HG03520 (cell line): ENCODE data around the gene TSACC.

Experiments used
- ATAC-seq: cut with Tn5 transposase; IDR thresholded peaks from one replicate; pipeline ENCODE4 v1.9.1; 2021; ENCODE audit warnings: mild to moderate bottlenecking, moderate library complexity; ENCODE audit not compliant: unreplicated experiment

TSACC gene

GRCh38 chr1:156372876-156373275 lies 34.5 kb downstream of the TSACC start:
- ATAC-seq: no peak

DNA sequence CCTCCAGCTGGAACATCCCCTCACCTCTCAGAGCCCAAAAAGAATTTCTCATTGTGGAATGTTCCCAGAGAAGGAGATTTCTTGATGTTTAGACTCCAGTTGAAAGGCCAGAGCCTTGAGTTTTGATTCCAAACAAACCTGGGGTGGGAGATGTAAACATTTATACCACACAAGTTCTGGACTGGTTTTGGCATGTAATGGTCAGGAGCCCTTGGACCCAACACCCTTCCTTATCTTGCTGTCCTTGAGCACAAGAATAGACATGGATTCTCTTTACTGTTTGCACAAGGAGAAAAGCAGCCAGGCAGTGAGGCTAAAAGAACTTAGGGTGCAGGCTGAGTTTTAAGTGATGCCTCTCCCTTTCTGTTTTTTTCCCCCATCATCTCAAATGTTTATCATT lies 35.2 kb downstream of the TSACC start:
- ATAC-seq: no peak

DNA sequence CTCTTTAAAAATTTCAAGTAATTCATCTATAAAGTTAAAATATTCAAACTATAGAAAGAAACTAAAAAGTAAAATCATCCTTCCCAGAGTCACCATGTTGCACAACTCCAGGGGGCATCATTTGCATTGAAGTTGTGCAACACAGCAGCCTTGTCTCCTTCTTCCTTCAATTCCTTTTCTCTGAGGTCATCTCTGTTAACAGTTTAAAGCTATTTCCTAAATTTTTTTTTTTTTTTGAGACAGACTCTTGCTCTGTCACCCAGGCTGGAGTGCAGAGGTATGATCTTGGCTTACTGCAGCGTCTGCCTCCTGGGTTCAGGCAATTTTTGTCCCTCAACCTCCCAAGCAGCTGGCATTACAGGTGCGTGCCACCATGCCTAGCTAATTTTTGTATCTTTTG lies 37.8 kb downstream of the TSACC start:
- ATAC-seq: no peak

- ATAC-seq: no peak
These were observed 38.9 kb downstream of the TSACC start for GRCh38 chr1:156376958-156377919.

- no peak for ATAC-seq
These were observed 40.2 kb downstream of the TSACC start for GRCh38 chr1:156378557-156378956.

GRCh38 chr1:156379420-156380165 lies 41.3 kb downstream of the TSACC start:
- no peak for ATAC-seq

DNA sequence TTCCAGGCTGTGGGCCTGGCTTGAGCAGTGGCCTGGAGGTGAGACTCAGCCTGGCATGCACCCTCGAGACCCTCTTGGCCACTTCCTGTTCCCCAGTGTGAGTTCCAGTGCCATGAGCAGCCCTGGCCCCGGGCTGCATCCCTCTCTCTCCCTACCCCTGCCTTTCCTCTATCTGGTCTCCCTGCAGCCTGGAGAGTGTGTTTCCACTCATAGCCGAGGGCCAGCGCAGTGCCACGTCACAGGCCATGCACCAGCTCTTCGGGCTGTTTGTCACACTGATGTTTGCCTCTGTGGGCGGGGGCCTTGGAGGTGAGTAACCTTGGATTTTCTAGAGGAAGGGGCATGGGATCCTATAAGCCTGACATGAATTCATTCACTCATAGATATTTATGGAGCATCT lies 44.2 kb downstream of the TSACC start:
- ATAC-seq: no peak

GRCh38 chr1:156383023-156383422 lies 44.7 kb downstream of the TSACC start:
- no peak for ATAC-seq

- no peak for ATAC-seq
These were observed 45.7 kb downstream of the TSACC start for GRCh38 chr1:156384007-156384406.

- no peak for ATAC-seq
These were observed 46.3 kb downstream of the TSACC start for GRCh38 chr1:156384658-156385057.

DNA sequence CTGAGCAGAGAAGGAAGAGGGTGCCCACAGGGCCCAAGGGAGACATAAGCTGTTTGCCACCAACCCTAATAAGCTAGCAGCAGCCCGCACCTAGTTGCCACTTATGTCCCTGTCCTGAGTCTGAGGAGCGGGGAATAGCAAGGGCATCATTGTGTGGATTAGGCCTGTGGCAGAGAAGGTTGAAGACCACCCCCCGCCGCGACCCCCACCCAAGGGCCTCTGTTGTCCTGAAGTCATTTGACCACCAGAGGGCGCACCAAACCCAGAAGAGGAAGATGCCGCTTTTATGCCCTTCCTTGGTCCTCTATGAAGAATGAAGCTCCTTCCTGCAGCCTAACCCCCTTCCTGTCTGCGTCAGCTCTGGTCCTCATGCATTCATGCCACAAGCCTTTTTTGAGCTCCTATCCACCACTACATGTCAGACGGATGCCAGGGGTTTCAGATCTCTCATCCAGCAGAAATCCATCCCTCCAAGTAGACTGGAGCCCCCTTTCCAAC lies 47.3 kb downstream of the TSACC start:
- no peak for ATAC-seq

GRCh38 chr1:156386134-156386901 lies 48.0 kb downstream of the TSACC start:
- no peak for ATAC-seq

GRCh38 chr1:156386949-156387869 lies 48.9 kb downstream of the TSACC start:
- no peak for ATAC-seq

- no peak for ATAC-seq
These were observed 49.5 kb downstream of the TSACC start for GRCh38 chr1:156387870-156388173.

DNA sequence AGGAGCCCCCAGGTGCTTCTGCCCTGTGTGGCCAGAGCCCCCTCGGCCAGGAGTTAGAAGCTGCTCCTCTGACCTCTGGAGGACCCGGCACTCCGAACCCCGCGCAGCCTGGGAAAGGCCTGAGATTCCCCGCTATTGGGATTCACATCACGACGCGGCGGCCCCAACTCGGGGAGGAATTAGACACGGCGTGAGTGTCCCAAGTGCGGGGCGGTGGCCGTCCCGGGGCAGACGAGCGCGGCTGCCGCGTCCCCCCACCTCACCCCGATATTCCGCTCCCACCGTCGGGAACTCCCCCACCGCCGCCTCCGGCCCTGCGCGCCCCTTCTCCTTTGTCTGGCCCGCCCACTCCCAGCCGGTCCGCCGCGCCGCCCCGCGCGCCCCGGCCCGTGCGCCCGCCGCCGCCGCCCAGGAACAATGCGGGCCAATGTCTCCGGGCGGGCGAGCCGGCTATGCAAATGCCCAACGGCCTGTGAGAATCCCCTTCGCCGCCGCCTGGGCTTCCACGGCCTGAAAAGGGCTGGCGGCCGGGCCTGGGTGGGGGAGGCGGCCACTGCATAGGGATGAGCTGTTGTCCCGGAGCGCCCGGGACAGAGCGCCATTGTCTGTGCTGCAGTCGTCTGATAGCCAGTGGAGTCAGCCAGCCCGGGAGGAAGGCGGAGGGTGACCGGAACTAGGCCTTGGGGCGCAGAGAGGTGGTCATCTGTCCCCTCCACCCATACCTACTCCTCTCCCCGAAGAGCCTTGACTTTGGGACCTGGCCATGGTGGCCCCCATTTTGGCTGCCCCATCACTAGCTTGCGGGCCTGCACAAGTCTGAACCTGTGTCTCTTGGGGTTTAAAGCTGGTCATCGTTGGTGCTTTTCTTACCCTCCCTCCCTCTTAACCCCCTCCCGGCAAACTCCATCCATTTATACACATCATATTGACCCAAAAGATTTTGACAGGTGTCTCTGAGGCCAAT lies 50.1 kb downstream of the TSACC start:
- no peak for ATAC-seq

DNA sequence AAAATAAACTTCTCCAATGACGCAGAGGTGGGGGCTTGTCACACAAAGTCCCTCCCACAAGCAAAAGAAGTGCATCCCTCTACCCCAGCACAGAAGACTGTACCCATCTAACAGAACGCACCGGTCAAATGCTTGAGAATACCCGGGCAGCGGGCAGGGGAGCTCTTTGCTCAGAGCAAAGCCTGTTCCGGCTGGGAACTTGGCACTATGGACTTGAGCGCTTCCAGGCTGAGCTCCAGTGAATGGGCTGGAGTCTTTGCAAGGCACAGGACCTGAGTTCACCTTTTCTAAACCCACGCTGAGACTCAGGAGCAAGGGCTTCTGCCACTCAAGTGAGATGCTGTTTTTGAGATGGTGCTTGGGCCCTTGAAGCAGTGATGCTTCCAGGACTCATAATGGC lies 51.0 kb downstream of the TSACC start:
- no peak for ATAC-seq

GRCh38 chr1:156390469-156391365 lies 52.4 kb downstream of the TSACC start:
- ATAC-seq: no peak

GRCh38 chr1:156391366-156391677 lies 53.0 kb downstream of the TSACC start:
- no peak for ATAC-seq
